ENCODE data around the gene CCDC92B. TPM values are rescaled to one million over a fixed set of nuclear protein-coding genes. Genes with fewer than 3 reads are reported as not detected.

Gene CCDC92B
- total and polyA plus RNA-seq, 2 of the 13 experiments (the other 11 are each of a cell fraction or from before 2014, with no cell fraction given) = not detected

DNA sequence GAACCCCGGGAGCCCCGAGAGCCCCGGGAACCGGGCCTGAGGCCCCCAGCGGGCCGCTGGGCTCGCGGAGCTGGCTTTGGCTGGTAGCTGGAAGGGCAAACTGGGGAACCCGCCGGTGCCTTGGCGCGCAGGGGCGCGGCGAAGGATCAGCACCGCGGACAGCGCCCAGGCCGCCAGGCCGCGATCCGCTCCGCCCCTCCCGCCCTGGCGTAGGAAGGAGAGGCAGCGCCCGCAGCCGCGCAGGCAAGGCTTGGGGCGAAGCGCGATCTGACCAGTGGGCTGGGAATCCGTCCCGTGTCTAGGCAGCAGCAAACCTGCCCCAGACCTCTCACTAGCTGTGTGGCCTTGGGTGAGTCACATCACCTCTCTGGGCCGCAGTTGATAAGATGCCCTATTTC is 331 bp upstream of the CCDC92B start (continued):
- TF ChIP-seq SETDB1 (CRISPR knock-in tag; IDR thresholded peaks at IDR 0.05; ENCODE audit: borderline replicate concordance) = no peak
- no peak for TF ChIP-seq ZNF282 (IDR thresholded peaks at IDR 0.05; ENCODE audit: partially characterized antibody)
- no peak for TF ChIP-seq RFX1 (IDR thresholded peaks at IDR 0.05)
- TF ChIP-seq NCOA5 (CRISPR knock-in tag; IDR thresholded peaks at IDR 0.05) = no peak
- TF ChIP-seq, protein P1, sequence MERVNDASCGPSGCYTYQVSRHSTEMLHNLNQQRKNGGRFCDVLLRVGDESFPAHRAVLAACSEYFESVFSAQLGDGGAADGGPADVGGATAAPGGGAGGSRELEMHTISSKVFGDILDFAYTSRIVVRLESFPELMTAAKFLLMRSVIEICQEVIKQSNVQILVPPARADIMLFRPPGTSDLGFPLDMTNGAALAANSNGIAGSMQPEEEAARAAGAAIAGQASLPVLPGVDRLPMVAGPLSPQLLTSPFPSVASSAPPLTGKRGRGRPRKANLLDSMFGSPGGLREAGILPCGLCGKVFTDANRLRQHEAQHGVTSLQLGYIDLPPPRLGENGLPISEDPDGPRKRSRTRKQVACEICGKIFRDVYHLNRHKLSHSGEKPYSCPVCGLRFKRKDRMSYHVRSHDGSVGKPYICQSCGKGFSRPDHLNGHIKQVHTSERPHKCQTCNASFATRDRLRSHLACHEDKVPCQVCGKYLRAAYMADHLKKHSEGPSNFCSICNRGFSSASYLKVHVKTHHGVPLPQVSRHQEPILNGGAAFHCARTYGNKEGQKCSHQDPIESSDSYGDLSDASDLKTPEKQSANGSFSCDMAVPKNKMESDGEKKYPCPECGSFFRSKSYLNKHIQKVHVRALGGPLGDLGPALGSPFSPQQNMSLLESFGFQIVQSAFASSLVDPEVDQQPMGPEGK (CRISPR knock-in tag; IDR thresholded peaks at IDR 0.05) = peak; percentile 70
- TF ChIP-seq TFDP2 (CRISPR knock-in tag; IDR thresholded peaks at IDR 0.05) = peak; percentile 73
- TF ChIP-seq, protein P2, sequence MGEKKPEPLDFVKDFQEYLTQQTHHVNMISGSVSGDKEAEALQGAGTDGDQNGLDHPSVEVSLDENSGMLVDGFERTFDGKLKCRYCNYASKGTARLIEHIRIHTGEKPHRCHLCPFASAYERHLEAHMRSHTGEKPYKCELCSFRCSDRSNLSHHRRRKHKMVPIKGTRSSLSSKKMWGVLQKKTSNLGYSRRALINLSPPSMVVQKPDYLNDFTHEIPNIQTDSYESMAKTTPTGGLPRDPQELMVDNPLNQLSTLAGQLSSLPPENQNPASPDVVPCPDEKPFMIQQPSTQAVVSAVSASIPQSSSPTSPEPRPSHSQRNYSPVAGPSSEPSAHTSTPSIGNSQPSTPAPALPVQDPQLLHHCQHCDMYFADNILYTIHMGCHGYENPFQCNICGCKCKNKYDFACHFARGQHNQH (CRISPR knock-in tag; IDR thresholded peaks at IDR 0.05) = peak; percentile 90
- peak; percentile 98 for TF ChIP-seq HOXD1 (CRISPR knock-in tag; IDR thresholded peaks at IDR 0.05)
- TF ChIP-seq ZNF136 (CRISPR knock-in tag; IDR thresholded peaks at IDR 0.05; ENCODE audit: low read depth) = peak; percentile 63; the same call in 1 of the 2 replicates
- TF ChIP-seq ZNF33A (CRISPR knock-in tag; IDR thresholded peaks at IDR 0.05; ENCODE audit: borderline replicate concordance) = peak; percentile 70; the same call in 1 of the 2 replicates
- no peak for TF ChIP-seq SRSF1 (optimal IDR thresholded peaks at IDR 0.05; ENCODE audit: low read depth, low read length)
- peak; percentile 99 for TF ChIP-seq ZNF274 (CRISPR knock-in tag; IDR thresholded peaks at IDR 0.05)
- TF ChIP-seq AHDC1 (CRISPR knock-in tag; IDR thresholded peaks at IDR 0.05; ENCODE audit: borderline replicate concordance) = peak; percentile 49; the same call in 1 of the 2 replicates
- TF ChIP-seq CSRNP2 (CRISPR knock-in tag; conservative IDR thresholded peaks at IDR 0.05; ENCODE audit: low read depth) = peak; percentile 94
- peak; percentile 96 for TF ChIP-seq MYPOP (CRISPR knock-in tag; IDR thresholded peaks at IDR 0.05)
